GM20000 (cell line): ENCODE data around the gene RNF31.

Source experiments
- DNase-seq: peaks from one replicate; pipeline ENCODE4 v3.0.0; 2012; ENCODE audit warnings: low spot score
- CTCF ChIP-seq: IDR thresholded peaks from 2 replicates; pipeline ENCODE4 v1.5.1; 2012; ENCODE audit warnings: mild to moderate bottlenecking, control low read depth; ENCODE audit errors: extremely low read depth, missing control alignments

RNF31 gene

GRCh38 chr14:24130717-24131548, 16.4 kb upstream of the RNF31 start:
- no peak for DNase-seq
- no peak for TF ChIP-seq CTCF

- no peak for DNase-seq
Observed at GRCh38 chr14:24131549-24131966, 15.7 kb upstream of the RNF31 start.

GRCh38 chr14:24132061-24132685, 15.1 kb upstream of the RNF31 start:
- TF ChIP-seq CTCF: no peak
- no peak for DNase-seq

More at GRCh38 chr14:24131549-24131966, 15.7 kb upstream of the RNF31 start:
- TF ChIP-seq CTCF: no peak

- DNase-seq: no peak
- no peak for TF ChIP-seq CTCF
Observed at GRCh38 chr14:24132976-24133375, 14.3 kb upstream of the RNF31 start.

GRCh38 chr14:24133735-24134134, 13.6 kb upstream of the RNF31 start:
- no peak for DNase-seq
- no peak for TF ChIP-seq CTCF

- no peak for TF ChIP-seq CTCF
- no peak for DNase-seq
Observed at GRCh38 chr14:24135584-24135833, 11.8 kb upstream of the RNF31 start.

GRCh38 chr14:24135834-24136683, 11.2 kb upstream of the RNF31 start, which contains the start of gene PSME1:
PSME1 (plus strand) TSS chr14:24136194; CDS start chr14:24136263, 69 bp downstream.
- TF ChIP-seq CTCF: no peak
- DNase-seq: peak; percentile 98
